PC-3 (cell line): ENCODE measurements around the gene DUSP19.

Source experiments
- EZH2 ChIP-seq: fragments of 300-600 bp; sonication (generic); IDR thresholded peaks from one replicate; pipeline ENCODE4 v1.6.1; 2017; ENCODE audit warnings: antibody characterized with exemption, mild to moderate bottlenecking, low read length; ENCODE audit not compliant: unreplicated experiment
- TF ChIP-seq, protein P1 (sequence below): fragments of 300-600 bp; sonication (generic); conservative IDR thresholded peaks from 2 replicates; pipeline ENCODE4 v1.5.1; 2017; ENCODE audit warnings: antibody characterized with exemption, low read depth, mild to moderate bottlenecking, low read length

DNA sequence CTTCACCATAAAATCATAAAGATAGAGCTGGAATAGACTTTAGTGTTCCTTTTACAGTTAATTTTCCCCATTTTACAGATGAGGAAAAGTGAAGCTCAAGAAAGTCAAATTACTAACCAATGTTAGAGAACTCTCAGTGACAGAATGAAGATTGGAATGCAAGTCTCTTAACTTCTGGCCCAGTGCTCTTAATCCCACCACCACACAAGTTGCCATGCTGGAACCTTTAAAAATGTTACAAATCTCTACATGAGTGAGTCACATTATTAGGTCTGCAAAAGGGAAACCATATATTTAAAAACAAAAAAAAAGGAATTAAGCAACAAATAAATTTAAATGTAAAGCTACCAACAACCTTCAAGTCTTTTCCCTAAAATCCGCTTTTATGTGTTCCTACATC lies 43.7 kb upstream of the DUSP19 start:
- TF ChIP-seq, protein P1, sequence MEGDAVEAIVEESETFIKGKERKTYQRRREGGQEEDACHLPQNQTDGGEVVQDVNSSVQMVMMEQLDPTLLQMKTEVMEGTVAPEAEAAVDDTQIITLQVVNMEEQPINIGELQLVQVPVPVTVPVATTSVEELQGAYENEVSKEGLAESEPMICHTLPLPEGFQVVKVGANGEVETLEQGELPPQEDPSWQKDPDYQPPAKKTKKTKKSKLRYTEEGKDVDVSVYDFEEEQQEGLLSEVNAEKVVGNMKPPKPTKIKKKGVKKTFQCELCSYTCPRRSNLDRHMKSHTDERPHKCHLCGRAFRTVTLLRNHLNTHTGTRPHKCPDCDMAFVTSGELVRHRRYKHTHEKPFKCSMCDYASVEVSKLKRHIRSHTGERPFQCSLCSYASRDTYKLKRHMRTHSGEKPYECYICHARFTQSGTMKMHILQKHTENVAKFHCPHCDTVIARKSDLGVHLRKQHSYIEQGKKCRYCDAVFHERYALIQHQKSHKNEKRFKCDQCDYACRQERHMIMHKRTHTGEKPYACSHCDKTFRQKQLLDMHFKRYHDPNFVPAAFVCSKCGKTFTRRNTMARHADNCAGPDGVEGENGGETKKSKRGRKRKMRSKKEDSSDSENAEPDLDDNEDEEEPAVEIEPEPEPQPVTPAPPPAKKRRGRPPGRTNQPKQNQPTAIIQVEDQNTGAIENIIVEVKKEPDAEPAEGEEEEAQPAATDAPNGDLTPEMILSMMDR: no peak
- no peak for TF ChIP-seq EZH2
